HepG2 (cell line): ENCODE results near the gene EPHX1. TPM values are rescaled to one million over a fixed set of nuclear protein-coding genes. Genes with fewer than 3 reads are reported as not detected.

ENCODE experiments used
- ATF6 ChIP-seq: sonication (generic); formaldehyde crosslinking; conservative IDR thresholded peaks from 2 replicates; pipeline ENCODE4 v1.4.0; 2020; ENCODE audit warnings: missing genetic modification reagents
- ATF7-NPFF ChIP-seq: sonication (generic); formaldehyde crosslinking; IDR thresholded peaks from 2 replicates; pipeline ENCODE4 v1.8.1; 2023; ENCODE audit warnings: mild to moderate bottlenecking, low read depth, missing genetic modification reagents, moderate library complexity
- BRF2 ChIP-seq: sonication (generic); formaldehyde crosslinking; IDR thresholded peaks from 2 replicates; pipeline ENCODE4 v1.8.1; 2022; ENCODE audit warnings: mild to moderate bottlenecking, missing genetic modification reagents
- DDIT3 ChIP-seq: sonication (generic); formaldehyde crosslinking; IDR thresholded peaks from 2 replicates; pipeline ENCODE4 v1.4.0; 2020; ENCODE audit warnings: mild to moderate bottlenecking, missing genetic modification reagents
- ERF ChIP-seq: IDR thresholded peaks from 2 replicates; pipeline ENCODE4 v1.6.1; 2018; ENCODE audit warnings: missing biosample characterization, missing genetic modification reagents
- HHEX ChIP-seq: IDR thresholded peaks from 2 replicates; pipeline ENCODE4 v1.6.1; 2016; ENCODE audit warnings: control low read depth
- NCOA2 ChIP-seq: sonication (generic); formaldehyde crosslinking; IDR thresholded peaks from 2 replicates; pipeline ENCODE4 v1.8.0; 2022; ENCODE audit warnings: inconsistent platforms
- POLR2G ChIP-seq: fragments of 200-400 bp; formaldehyde crosslinking; IDR thresholded peaks from 2 replicates; pipeline ENCODE4 v1.6.1; 2018; ENCODE audit warnings: mild to moderate bottlenecking, low read depth, low read length, moderate library complexity
- SALL2 ChIP-seq: sonication (generic); formaldehyde crosslinking; IDR thresholded peaks from 2 replicates; pipeline ENCODE4 v1.8.1; 2023; ENCODE audit warnings: mild to moderate bottlenecking, missing genetic modification reagents, inconsistent platforms
- TOPORS ChIP-seq: sonication (generic); formaldehyde crosslinking; IDR thresholded peaks from 2 replicates; pipeline ENCODE4 v1.8.0; 2023; ENCODE audit warnings: mild to moderate bottlenecking, missing genetic modification reagents
- ZBTB42 ChIP-seq: sonication (generic); formaldehyde crosslinking; IDR thresholded peaks from 2 replicates; pipeline ENCODE4 v1.5.0; 2020; ENCODE audit warnings: mild to moderate bottlenecking, missing genetic modification reagents
- ZNF432 ChIP-seq: sonication (generic); formaldehyde crosslinking; IDR thresholded peaks from 2 replicates; pipeline ENCODE4 v1.5.0; 2020; ENCODE audit warnings: missing genetic modification reagents, mild to moderate bottlenecking, borderline replicate concordance
- ZNF598 ChIP-seq: sonication (generic); formaldehyde crosslinking; IDR thresholded peaks from 2 replicates; pipeline ENCODE4 v1.5.1; 2020; ENCODE audit warnings: mild to moderate bottlenecking, missing genetic modification reagents, borderline replicate concordance
- ZNF609 ChIP-seq: sonication (generic); formaldehyde crosslinking; IDR thresholded peaks from 2 replicates; pipeline ENCODE4 v1.4.0; 2020; ENCODE audit warnings: mild to moderate bottlenecking, missing genetic modification reagents, borderline replicate concordance
- ZNF703 ChIP-seq: sonication (generic); formaldehyde crosslinking; IDR thresholded peaks from 2 replicates; pipeline ENCODE4 v1.5.1; 2020; ENCODE audit warnings: missing genetic modification reagents, mild to moderate bottlenecking, moderate library complexity, borderline replicate concordance
- polyA plus RNA-seq, 8 experiments: library from polyadenylated mRNA; depleted of rRNA in 3 of 8; stranded (reverse) in 7 of 8; unstranded in 1 of 8; fragments of >200 nt; fragmentation: Illumina TruSeq in 4 of 8; extraction: Trizol in 4 of 8; gene quantifications; 2 replicates each; pipeline versions ENCODE4 v1.2.1 to v1.2.3, GENCODE V29; 2011 to 2016; ENCODE audit warnings: low read depth in 4 of 8, missing spikeins in 1 of 8, mixed read lengths in 1 of 8; ENCODE audit not compliant: insufficient read depth in 1 of 8
- total RNA-seq, 5 experiments: library from RNA; depleted of rRNA; stranded (reverse); fragments of >200 nt; fragmentation: Illumina TruSeq; extraction: Trizol; gene quantifications; 2 replicates each; pipeline ENCODE4 v1.2.3, GENCODE V29; 2016; ENCODE audit warnings: low read depth in 1 of 5
- TF ChIP-seq, protein P1 (sequence below): IDR thresholded peaks from 2 replicates; pipeline ENCODE4 v1.6.1; 2016; ENCODE audit warnings: low read depth, borderline replicate concordance
- TF ChIP-seq, protein P2 (sequence below): sonication (generic); formaldehyde crosslinking; IDR thresholded peaks from 2 replicates; pipeline ENCODE4 v1.4.0; 2020; ENCODE audit warnings: mild to moderate bottlenecking, missing genetic modification reagents

The EPHX1 gene
- total and polyA plus RNA-seq, 2 of the 13 experiments (the other 11 are each of a cell fraction or from before 2014, with no cell fraction given) = 27.7 to 36.5 TPM

DNA sequence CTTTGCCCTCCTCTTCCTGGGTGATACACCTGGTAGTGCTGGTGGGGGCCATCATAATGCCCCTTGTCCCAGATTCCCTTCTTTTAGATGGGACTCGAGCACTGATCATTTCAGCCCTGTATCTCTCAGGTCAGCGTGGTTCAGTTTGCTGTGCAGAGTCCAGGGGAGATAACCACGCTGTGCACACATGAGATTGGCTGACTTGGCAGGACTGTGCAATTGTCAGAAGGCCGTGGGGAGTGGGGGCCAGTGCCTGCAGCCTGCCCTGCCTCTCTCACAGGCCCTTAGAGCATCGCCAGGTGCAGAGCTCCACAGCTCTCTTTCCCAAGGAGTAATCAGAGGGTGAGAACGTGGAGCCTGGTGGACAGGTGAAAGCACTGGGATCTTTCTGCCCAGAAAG lies 15.2 kb downstream of the EPHX1 start (continued):
- TF ChIP-seq ZNF609 (CRISPR knock-in tag) = peak; percentile 46; the same call in 1 of the 2 replicates
- TF ChIP-seq DDIT3 (CRISPR knock-in tag) = no peak
- no peak for TF ChIP-seq ZNF432 (CRISPR knock-in tag)
- peak; percentile 69; the same call in 1 of the 2 replicates for TF ChIP-seq NCOA2
- TF ChIP-seq ZNF703 (CRISPR knock-in tag) = no peak
- no peak for TF ChIP-seq ATF7-NPFF (CRISPR knock-in tag)
- TF ChIP-seq TOPORS (CRISPR knock-in tag) = peak; percentile 73
- TF ChIP-seq POLR2G = peak; percentile 39; the same call in 1 of the 2 replicates
- TF ChIP-seq, protein P1, sequence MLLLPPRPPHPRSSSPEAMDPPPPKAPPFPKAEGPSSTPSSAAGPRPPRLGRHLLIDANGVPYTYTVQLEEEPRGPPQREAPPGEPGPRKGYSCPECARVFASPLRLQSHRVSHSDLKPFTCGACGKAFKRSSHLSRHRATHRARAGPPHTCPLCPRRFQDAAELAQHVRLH (CRISPR knock-in tag) = peak; percentile 35; the same call in 1 of the 2 replicates
- TF ChIP-seq SALL2 (CRISPR knock-in tag) = peak; percentile 51; the same call in 1 of the 2 replicates
- TF ChIP-seq HHEX = no peak
- 0 out of 2 replicates have a peak, but pooled peaks have one; percentile 37 for TF ChIP-seq ZBTB42 (CRISPR knock-in tag)
- TF ChIP-seq, protein P2, sequence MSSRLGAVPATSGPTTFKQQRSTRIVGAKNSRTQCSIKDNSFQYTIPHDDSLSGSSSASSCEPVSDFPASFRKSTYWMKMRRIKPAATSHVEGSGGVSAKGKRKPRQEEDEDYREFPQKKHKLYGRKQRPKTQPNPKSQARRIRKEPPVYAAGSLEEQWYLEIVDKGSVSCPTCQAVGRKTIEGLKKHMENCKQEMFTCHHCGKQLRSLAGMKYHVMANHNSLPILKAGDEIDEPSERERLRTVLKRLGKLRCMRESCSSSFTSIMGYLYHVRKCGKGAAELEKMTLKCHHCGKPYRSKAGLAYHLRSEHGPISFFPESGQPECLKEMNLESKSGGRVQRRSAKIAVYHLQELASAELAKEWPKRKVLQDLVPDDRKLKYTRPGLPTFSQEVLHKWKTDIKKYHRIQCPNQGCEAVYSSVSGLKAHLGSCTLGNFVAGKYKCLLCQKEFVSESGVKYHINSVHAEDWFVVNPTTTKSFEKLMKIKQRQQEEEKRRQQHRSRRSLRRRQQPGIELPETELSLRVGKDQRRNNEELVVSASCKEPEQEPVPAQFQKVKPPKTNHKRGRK = no peak
- 0 out of 2 replicates have a peak, but pooled peaks have one; percentile 47 for TF ChIP-seq ERF (CRISPR knock-in tag)
- TF ChIP-seq ZNF598 (CRISPR knock-in tag) = no peak
- no peak for TF ChIP-seq ATF6 (CRISPR knock-in tag)
- TF ChIP-seq BRF2 = peak; percentile 79; the same call in 1 of the 2 replicates
